GM19468 (cell line): ENCODE measurements around the gene KPTN.

Source experiments
- ATAC-seq: cut with Tn5 transposase; IDR thresholded peaks from one replicate; pipeline ENCODE4 v1.9.1; 2021; ENCODE audit warnings: mild to moderate bottlenecking, moderate library complexity, moderate number of reproducible peaks; ENCODE audit not compliant: unreplicated experiment; ENCODE audit errors: extremely low read depth

The KPTN gene

DNA sequence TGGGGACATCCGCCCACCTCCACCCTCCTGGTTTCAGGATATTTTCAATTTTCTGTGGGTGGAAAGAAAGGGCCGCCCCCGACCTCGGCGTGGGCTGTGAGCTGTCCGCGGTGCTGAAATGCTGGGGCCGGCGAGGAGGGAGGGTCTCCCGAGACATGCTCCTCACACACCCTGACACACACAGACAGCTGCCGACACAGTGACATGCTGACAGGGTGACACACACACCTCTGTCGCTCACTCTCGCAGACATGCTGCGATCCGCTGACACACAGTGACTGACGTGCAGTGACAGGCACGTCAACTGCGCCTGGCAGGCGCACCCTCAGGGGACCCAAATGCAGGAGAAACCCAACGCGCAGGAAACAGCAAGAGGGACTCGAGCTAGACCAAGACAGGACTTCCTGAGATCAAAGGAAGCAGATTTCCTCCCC, 39.6 kb downstream of the KPTN start:
- ATAC-seq: no peak

DNA sequence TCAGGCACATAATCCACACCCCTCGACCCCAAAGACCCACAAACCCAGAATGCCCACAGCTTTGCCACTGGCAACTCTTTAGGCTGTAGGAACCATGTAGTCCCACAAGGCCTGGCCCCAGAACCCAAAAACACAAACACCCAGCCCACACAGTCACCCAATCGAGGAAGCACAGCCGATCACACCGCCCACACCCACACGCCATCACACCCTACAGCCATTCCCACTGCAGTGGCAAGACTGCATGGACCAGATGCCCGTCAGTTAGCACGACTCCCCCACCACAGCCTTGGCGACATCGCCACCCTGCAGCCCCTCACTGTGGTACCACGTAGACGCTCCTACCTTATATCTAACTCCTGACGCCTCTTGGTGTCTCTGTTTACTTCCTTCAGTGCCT, 40.7 kb downstream of the KPTN start:
- ATAC-seq: no peak

DNA sequence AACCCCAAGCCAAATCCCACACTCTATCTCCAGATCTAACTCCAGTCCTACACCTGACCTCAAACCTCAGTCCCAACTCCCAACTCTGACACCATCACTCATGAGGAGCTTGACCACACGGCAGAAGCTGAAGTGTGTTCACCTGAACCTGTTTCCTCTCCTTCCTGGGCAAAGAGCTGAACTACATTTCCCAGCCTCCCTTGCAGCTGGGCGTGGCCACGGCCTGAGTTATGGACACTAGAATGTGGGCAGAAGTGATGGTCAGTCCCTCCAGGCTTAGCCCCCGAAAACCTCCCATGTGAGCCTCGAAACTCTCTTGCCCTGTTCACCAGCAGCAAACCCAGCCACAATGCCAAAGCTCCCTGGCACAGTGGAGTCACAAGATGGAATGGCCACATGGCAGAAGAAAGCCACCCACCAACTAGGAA, 45.2 kb downstream of the KPTN start:
- ATAC-seq: no peak

DNA sequence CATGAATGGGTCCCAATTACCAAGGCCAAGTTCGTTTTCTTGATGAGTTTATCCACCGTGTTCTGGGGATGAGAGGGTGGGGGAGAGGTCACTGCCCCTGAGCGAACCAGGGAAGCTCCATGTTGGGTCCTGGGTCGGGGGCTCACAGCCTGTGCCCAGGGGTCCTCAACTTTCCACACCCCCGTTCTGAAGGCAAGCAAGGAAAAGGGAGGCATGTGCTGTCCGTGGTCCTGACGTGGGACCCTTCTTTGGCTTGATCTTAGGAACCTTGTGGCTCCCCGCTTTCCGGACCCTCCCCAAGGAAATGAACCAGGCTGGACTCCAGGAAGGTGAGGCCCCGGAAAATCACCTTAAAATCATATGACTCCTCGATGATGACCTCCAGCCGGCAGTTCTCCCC, 46.5 kb downstream of the KPTN start:
- ATAC-seq: no peak

DNA sequence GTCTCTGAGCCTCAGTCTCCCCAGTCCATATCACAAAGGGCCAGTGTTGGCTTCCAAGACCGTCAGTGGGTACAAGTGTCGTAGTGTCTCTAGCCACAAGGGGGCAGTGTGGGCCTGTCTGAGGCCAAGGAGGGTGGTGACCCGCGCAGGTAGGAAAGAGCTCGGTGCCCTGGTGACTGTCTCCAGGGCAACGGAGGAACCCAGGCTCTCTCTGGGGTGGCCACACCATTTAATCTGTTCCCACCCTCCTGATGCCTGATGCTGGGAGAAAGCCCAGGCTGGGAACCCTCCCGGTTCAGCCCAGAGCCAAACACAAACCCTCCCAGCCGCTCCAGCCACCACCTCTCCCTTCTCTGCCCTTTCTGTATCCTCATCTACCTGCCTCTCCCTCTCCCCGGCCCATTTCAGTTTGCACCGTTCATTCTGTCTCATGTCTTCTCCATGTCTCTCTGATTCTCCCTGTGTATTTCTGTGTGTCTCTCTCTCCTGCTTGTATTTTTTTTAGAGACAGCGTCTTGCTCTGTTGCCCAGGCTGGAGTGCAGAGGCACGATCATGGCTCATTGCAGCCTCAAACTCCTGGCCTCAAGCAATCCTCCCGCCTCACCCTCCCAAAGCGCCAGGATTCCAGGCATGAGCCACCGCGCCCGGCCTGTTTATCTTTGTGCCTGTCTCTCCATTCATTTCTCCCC, 47.2 kb downstream of the KPTN start:
- no peak for ATAC-seq

DNA sequence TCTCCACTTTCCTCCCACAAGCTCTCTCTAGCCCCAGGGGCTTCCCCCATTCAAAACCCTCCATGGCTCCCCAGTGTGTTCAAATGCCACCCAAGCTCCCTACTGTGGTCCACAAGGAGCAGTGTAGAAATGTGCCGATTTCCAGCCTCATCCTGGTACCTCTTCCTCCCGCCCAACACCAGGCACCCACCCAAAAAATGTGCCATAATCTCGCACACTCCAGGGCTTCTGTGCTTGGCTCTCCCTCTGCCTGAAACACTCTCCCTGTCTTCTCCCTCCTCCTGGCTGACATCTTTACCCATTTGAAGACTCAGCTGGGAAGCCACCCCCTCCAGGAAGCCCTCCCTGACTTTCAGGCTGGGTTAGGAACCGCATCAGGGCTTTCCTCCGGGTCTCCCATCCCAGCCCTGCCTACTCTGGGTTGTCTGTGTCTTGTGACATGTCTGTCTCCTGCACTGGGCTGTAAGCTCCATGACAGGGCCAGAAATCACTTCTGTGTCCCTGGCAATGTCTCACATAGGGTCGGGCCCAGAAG, 48.1 kb downstream of the KPTN start:
- no peak for ATAC-seq

DNA sequence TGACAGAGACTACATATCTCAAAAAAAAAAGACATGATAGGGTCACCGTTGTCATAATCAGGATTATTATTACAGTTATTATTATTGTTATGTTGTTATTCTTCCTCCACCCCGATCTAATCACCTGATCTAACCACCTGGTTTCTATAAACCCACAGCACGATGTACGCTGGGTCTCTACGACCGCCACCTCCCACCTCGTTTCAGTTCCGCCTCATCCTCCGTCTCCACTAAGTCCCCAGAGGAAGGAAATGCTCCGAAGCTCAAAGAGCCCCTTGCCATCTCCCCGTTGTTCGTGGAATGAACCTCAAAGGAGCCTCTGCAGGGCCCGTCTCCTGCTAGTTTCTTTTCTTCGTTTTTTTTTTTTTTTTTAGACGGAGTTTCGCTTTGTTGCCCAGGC, 48.8 kb downstream of the KPTN start:
- ATAC-seq: no peak

DNA sequence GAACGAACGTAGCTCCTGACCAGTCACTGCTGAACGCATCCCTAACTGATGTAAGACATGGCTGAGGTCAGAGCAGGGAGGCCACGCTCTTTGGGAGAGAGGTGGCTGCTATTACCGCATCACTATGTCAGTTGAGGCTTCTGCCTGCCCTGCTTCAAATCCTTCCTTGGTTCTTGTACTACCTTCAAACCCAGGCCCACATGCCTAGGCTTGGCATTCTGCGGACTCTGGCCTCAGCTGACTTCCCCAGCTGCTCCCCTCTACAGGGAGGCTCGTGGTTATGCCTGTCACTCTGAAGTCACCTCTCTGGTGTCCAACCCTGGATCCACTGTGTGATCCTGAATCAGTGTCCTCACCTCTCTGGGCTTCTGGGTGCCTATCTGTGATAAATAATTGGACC, 49.9 kb downstream of the KPTN start:
- no peak for ATAC-seq

DNA sequence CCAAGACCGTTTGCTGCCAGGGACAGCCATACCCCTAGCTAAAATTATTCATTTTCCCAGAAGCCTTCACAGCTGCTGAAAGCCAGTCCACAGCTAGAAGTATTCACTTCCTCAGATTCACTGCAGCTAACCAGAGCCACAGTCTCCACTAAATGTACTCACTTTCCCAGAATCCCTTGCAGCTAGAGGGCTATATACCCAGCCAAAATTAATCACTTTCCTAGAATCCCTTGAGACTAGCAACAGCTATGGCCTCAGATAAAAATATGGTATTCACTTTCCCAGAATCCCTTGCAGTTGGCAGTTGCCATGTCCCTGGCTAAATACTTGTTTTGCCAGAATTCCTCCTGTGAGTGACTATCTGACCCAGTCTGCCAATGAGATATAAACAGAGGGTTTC, 50.9 kb downstream of the KPTN start:
- no peak for ATAC-seq

DNA sequence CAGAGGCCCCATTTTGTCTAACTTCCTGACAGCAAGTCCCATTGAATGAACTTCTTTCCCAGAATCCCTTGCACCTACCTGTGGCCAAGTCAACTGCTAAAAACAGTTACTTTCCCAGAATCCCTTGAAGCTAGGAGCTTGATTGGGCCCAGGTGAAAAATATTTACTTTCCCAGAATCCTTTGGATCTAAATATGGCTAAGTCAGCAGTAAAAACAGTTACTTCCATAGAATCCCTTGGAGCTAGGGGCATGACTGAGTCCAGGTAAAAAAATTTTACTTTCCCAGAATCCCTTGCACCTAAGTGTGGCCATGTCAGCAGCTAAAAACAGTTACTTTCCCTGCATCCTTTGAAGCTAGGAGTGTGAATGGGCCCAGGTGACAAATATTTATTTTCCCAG, 51.5 kb downstream of the KPTN start:
- no peak for ATAC-seq

DNA sequence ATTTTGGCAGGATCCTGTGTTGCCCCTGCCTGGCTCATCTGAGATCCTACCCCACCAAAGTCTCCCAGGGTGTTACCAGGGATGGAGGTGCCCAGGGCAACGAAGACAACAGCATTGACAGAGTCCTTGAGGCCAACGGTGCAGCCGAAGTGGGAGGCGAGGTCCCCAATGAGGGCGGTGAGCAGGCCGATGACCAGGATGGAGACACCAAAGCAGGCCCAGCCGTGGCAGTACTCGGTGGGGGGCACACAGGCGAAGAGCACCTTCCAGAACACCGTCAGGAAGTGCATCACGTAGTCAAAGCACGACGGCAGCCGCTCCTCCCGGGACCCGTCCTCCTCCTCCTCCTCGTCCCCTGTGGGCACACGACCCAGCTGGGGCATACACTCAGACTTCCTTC, 51.9 kb downstream of the KPTN start:
- ATAC-seq: no peak

DNA sequence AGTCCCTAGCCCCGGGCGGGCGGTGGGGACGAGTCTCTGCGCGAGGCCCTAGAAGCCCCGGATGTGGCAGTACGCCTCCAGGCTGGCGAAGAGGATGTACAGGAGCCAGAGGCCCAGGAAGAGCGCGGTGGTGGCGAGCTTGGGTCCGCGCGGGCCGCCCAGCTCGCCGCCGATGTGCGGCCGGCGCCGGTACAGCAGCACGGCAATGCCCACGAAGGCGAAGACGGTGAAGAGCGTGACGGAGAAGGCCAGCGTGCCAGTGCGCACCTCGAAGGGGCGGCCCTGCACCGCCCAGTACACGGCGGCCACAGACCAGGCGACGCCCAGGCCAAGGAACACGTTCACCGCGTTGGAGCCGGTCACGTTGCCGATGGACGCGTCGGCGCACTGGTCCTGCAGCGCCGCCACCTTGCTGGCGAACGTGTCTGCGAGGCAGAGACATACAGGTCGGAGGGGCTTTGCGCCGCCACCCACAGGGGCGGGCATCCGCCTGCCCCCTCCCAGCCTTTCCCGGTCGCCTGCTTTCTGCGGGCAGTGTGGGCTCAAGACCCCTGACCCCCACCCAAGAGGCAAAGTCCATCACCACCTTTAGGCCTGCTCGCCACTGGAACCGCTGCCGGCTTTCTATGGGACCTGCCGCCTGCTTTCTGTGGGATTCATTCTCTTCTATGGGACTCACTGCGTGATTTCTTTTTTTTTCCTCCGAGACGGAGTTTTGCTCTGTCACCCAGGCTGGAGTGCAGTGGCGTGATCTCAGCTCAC, 53.8 kb downstream of the KPTN start:
- ATAC-seq: no peak

DNA sequence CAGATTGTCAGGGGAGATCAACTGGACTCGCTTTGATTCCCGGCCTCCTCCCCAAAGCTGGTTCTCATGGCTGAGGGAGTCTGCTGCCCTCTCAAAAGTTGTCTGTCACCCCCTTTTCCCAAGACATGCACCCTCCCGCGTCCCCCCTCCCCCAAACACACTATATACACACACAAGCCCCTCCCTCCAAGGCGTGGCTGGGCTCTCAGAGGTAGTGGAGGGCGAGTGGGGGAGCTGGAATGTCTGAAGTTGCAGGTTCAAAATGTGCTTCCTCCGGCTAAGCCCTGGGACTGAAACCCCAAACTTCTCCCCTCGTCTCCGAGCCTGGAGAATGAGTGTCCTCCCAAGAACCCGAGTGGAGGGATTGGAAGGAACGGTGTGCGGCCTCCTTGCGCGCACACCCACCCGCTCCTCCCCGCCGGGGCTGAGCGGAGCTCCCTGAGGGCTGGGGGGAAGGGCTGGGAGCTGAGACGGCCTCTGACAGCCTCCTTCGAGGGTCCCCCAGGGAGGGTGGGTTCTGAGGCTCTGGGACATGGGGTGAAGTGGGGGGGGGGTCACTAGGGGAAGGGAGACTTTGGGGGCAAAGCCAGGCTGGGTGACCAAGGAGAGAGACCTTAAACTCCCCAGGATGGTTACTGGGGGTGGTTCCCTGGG, 54.8 kb downstream of the KPTN start:
- no peak for ATAC-seq

DNA sequence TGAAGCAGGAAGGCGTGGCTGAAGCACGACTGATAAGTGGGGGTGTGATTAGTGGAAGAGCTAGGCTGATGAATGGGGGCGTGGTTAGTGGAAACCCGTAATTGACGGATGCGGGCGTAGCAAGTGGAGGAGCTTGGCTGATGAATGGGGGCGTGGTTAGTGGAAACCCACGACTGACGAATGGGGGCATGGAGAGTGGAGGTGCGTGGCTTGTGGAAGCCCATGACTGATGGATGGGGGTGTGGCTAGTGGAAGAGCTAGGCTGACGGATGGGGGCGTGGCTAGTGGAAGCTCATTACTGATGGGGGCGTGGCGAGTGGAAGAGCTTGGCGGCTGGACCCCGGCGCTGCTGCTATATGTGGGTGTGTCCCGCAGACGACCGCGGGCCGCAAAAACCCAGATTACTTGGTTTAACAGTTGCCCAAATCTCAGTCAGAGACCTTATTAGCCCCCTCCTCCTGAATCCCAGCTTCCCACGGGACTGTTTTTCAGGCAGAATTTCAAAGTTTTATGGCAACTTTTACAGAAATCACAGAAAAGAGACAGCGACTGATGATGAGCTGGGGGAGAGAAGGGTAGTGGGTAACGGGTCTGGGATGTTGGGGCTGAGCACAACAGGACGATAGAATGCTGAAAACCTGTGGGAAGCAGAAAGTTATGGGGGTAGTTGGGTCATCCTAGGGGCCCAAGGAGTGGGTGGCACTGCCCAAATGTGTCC, 55.7 kb downstream of the KPTN start:
- ATAC-seq: no peak

DNA sequence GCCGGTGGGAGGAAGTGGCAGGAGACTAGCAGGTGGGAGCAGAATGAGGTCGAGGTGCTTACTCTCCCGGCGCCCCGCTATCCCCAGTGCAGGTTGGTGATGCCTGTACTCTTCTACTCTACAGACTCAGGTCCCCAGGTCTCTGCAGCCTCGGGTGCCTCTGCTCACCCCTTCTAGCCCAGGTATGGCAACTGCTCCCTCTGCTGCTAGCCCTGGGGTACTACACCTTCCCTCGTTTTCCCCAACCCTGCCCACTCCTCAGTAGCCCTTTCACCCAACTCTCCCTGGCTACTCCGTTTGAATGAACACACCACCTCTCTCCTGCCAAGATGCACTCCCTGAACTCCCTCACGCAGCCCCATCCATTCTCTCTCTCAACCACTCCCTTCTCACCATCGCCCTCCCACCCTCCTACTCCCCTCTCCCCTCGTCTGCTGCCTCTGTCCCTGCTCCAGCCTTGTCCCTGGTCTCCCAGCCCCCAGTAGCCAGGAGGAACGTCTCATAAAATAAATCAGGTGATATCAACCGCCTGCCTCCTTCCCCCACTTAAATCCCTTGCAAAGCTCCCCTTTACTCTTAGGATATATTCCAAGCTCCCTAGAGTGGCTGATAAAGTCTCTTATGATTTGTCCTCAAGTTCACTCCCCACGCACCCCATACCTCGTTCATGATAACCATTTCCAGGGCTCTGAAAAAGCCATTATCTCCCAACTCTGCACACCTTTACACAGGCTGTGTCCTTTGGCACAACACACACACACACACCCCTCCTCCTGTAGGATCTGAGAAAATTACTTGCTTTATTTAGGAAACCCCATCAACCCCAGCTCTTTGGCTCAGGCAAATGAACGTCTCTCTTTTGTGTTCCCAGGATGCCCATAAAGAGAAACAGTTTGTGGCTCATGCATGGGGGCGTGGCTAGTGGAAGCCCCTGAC, 56.5 kb downstream of the KPTN start:
- ATAC-seq: no peak
